Stimulated activated CD8-positive, alpha-beta memory T cell treated with anti-CD3 and anti-CD28 coated beads, Interleukin-12 subunit alpha, Interleukin-12 subunit beta, amount 100 ng/mL, for 24 hours (primary cell): Measurements from ENCODE around the gene FAM163B.

Experiments
- DNase-seq: peaks from one replicate; pipeline ENCODE4 v3.0.0-alpha.2; 2020; ENCODE audit errors: extremely low read depth

FAM163B gene

DNA sequence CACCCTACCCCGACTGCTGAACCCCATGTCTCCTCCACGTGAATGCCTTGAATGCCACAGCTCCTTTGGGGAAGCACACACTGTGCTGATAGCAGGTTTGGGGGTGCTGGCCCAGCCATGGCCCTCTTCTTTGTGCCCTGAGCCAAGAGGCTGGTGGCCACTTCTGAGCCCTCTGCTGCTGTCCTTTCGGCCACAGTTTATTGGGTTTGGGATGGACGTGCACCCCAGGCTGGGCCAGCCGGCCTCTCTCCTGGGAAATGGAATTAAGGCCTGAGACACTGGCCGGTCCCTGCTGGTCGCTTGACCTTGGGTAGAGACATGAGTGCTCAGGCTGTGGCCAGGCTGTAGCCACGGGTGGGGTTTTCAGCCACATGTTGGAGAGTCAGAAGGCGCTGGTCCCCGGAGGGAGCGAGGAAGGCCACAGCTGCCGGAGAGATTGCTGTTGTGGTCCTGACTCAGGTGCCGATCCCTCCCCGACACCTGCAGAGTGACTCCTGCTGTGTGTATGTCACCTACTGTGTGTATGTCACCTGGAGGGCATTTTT lies 26.6 kb downstream of the FAM163B start:
- no peak for DNase-seq

DNA sequence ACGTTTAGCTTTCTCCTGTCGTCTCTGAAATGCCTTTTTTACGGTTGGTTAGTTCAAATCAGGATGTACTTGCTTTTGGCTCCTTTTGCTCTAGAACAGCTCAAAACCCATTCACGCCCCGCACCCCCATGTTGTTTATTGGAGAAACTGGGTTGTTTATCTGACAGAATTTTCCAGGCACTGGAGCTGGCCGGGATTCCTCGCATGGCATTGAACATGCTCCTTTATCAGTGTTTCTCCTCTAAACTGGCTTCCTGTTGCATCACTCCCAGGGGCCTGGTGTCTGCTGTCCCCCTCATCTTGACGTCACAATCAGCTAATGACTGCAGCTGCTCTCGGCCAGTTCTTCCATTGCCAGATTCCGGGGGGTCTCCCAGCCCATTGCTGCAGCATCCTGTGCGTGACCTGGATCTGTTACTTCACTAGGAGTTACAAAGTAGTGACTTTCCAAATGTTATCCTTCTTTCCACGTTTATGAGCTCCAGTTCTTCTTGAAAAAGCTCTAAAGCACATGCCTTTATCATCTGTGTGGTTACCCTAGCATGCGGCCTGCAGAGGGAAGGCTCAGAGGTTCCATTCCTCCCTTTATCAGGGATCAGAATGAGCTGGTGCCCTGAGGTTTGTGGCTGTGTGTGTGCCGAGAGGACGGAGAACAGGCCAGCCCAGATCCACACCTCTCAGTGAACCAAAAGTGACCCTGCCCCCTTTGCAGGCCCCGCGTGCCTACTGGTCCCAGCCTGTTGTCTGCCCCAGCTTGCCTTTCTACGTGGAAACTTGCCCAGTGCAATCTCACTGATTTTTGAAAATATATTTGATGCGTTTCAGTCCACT lies 27.5 kb downstream of the FAM163B start:
- DNase-seq: no peak

DNA sequence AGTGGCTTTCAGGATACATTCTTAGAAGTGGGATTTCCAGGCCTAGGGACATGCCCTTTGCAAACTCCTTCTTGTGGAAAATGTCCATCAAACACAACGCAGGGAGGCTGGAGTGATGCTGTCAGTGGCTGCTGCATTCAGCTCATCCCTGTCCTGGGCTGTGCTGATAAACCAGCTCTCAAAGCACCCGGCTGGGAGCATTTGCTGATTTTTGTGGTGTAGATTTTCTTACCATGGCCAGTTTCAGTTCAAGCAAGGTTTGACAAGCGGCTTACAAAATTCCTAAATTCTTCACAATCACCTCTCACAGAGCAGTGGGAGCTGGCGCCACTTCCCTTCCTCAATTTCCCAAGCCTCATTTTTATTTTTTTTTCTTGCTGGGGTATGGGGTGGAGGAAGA lies 28.2 kb downstream of the FAM163B start:
- no peak for DNase-seq

DNA sequence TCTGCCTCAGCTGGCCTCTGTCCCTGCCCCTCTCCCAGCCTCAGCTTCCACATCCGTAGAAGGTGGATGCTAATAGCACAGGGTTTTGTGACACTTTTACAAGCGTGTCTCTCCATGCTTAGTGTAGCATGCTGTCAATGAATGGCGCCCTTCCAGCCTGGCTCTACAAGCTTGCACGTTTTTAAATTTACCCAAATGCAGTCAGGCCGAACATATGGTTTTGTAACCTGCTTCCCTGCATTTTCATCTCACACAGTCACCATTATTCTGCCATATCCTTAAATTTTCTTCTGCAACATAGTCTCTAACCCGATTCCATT lies 28.8 kb downstream of the FAM163B start:
- no peak for DNase-seq

DNA sequence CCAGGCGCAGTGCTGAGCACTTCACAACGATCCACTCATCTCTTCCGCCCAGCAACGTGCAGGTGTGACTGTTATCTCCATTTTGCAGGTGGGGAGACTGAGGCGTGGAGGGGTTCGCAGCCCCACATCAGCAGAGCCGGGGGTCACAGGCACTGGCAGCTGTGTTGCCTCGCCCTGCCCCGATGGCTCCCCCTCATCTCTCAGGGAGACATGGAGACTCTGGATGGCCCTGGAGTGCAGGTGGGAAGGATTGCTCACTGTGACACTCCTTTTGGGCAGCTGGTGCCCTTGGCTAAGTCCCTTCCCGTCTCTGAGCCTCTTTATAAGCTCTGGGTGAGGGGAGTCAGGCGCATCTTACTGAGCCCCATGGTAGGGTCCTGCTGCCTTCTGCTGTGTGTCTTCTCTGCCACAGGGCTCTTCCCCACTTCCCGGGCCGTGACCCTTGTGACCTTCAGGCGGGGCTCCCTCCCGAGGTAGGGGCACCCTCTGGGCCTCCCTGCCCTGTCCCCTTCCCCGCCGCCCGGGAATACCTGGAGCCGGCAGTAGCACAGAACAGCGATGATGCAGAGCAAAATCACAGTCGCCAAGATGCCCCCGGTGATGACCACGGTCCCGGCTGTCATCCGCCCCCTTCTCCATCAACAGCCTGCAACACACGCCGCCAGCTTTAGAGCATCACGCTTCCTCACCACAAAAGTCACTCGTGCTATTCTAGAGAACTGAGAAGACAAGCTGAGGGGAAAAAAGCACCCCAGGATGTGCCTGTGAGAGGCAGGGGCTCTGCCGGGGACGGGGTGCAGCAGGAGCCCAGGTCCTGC lies 29.4 kb downstream of the FAM163B start:
- DNase-seq: no peak

DNA sequence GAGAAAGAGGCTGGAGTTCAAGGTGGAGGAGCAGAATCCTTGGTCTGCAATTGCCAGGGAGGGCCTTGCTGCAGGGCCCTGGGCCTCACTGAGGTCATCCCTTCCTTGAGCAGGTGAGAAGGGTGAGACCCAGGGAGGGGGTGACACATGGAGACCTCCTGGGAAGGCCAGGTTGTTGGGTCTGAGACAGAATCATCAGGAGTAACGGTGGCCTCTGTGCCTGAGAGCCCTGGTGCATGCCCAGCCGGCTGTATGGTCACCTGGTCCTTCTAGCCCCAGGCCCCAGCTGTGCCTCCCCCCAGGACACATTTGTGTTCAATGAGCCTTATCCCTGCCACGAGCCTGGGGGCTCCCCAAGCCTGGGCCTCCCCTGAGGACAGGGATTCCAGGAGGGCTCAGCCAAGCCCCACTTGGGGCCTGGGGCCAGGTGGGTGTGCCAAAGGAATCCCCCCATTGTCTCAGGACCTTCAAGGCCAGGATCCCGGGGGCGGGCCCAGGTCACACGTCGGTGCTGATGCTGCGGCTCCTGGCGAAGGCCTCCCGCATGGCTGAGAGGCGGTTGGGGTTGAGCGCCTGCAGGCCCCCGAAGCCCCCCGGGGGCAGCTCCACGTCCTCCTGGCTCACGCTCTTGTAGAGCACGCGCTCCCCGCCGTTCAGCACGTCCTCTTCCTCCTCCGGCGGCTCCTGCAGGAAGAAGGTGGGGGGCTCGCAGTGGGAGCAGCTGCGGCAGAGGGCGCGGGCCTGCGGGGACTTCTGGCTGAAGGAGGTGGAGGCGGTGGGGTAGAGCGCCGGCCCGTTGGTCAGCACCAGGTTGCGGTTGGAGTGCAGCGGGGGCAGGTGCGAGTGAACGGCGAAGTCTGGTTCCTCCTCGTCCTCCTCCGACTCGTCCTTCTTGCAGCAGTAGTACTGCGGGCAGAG lies 30.4 kb downstream of the FAM163B start:
- DNase-seq: no peak

DNA sequence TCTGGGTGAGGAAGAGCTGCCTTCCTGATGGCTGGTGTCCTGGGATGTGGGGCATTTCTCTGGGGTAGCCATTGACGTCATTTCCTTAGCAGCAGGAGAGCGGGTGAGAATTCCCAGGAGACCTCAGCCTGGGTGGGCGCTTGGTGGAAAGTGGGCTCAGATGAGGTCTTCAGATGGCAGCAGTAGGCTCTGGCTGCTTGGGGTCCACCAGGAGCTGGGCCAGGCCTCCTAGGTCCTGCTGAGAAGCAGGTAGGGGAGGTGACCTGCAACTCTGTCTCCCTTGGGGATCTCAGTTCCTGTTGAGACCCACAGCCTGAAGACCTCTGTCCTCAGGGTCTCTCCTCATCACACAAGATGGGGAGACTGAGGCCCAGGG lies 31.5 kb downstream of the FAM163B start:
- no peak for DNase-seq

DNA sequence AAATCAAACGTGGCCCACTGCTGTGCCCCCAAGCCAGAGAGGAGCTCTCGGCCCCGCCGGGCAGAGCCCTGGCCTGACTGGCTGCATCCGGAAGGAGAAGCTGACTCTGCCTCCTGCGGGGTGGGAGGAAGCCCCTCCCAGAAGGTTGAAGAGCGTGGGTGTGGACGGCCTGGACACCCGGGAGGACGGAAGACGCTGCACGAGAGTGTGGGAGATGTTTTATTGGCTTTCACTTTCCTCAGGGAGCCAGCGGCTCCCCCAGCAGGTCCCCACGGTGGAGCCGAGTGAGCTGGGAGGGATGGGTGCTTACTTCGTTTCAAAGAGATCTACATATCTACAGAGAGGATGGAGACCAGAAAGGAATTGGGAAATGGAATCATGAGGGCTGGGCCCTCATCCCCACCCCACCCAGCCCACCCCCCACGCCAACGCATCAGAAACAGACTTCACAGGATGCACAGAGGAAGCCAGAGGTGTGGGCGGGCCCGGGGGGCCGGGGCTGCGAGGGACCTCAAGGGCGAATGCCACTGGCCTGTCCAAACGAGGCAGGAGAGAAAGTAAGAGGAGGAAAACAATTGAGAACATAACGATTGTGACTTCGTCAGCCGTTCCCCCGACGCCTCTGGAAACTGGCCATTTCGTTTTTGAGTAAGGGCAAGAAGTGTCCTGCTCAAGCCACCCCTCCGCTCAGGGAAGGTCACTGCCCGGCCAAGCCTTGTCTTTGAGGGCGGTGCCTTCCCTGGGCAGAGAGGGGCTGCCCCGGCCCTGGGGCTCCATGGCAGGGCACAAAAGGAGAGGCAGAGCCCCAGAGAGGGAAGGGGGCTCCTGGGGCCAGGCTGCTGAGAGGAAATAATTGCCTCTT lies 32.1 kb downstream of the FAM163B start:
- DNase-seq: no peak

DNA sequence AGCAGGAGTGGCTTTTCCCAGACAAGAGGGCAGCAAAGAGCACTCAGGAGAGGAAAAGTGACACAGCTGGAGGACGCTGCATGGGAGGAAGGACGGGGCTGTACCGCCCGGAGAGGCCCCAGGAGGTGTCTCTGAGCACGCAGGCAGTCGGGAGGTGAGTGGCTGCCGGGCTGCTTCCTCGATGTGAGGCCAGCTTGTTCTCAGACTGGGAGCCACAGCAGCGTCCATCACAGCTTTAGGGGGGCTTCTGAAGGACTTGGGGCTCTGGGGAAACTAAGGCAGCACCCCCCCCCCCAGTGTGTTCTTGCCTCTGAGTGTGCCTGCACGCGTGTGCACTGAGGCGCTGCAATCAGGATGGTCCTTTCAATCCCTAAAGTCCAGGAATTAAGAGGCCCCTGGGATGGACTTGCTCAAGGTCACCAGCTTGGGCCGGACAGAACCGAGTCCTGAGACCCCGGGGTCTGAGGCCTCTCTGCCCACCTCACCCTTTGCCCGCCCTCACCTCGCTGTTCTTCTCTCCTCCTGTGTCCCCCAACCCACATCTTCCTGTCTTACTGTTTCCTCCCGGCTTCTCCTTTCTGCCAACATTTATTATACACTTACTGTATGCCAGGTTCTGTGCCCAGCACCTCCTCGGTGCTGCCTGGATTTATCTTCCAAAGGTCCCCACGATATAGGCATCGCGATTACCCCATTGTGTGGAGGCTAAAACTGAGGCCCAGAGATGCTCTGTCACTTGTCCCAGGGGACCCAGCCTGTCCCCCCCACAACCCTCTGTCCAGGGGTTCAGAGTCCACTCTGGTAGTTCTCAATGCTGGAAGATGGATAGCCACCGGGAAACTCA lies 32.9 kb downstream of the FAM163B start:
- no peak for DNase-seq

DNA sequence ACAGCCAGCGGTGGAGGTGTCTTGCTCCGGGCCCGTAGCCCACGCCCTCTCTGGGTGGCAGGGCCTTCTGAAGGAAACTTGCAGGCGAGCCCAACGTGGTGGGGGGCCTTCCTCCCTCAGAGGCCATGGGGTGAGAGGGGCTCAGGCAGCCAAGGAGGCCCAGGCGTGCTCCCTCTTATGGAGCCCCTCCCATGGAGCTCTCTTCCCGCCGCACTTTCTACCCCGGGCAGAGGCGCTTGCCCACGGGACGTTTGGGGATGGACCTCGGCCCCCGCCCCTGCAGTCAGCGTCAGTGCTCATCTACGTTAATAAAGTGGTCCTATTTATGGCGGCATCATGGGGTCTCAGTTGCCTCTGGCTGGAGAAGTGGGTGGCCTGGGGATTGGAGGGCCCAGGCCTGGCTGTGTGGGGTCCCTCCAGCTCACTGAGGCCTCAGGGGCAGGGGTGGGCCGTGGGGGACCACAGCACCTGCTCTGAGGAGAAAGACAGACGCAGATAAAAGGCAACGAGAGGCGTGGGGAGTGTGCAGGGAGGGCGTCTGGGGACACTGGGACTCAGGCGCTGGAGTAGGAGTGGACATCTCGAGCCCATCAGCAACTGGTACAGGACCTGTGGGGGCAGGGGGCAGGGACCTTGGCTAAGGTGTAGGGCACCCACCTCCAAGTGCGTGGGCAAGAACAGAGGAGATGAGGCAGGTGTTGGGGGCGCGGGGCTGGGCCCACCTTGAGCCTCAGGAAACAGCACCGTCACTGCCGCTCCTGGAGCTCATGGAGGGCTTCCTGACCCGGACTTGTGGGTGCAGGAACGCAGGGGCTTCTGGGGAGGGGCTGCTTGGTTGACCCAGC lies 33.8 kb downstream of the FAM163B start:
- no peak for DNase-seq

DNA sequence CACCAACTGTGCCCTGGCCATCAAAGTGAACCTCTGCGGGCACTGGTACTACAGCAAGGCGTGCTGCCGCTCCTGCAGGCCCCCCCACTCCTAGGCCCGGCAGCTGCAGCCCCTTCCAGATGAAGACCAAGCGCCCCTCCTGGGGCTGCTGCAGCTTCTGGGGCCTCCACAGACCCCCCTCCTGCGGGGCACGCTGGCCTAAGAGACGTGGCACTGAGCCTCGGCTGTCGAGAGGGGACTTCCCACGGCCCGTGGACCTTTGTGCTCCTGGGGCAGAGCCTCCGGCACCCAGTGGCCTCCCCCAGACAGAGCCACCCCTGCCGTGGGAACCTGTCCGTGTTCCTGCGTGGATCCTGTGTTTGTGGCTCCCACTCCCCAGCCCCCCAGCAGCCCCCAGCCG lies 34.4 kb downstream of the FAM163B start:
- DNase-seq: no peak

DNA sequence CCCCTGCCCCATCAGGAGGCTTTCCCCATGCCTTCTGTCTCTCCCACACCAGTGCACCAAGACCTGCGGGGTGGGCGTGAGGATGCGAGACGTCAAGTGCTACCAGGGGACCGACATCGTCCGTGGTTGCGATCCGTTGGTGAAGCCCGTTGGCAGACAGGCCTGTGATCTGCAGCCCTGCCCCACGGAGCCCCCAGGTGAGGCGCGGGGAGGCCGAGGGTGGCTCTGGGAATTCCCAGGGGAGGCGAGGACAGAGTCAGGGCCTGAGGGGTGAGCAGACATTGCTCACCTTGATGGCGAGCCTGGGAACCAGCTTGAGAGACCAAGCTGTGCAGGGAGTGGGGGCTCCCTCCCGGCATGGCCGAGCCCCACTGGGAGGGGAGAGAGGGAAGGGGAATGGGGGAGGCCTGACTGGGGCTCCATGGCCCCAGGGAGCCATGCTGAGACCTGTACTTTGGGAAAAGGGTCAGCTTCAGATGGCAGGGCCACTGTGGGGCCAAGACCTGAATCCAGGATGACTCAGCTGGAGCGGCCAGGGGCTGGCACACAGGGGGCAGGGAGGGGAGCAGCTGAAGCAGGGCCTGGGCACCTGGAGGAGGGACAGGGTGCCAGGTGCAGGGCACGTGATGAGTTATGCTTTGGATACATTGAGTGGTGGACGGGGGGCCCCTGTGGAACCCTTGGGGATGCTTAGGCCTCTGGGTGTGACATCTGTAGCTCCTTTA lies 35.2 kb downstream of the FAM163B start:
- DNase-seq: no peak

DNA sequence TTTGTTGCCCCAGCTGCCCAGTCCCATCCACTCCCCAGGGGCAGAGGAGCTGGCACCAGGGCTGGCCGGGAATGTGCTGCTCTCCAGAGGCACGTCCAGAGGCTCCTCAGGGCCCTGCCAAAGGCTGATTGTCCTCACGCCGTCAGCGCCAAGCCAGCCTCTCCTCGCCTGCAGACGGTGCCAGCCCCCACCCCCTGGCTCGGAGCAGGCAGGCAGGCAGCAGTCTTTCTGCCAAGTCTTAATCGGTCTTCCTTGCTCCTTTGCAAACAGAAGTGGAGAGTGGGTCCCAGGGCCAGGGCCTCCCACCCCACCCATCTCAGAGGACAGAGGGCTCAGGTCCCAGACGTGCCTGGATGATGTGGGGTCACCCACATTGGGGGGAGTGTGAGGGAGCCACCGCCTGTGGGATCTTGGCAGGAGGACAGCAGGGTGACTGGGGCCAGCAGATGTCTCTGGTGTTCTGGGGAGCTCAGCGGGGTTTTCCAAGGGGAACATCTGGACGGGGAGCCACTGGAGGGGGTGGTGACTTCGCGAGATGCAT lies 36.3 kb downstream of the FAM163B start:
- DNase-seq: no peak

DNA sequence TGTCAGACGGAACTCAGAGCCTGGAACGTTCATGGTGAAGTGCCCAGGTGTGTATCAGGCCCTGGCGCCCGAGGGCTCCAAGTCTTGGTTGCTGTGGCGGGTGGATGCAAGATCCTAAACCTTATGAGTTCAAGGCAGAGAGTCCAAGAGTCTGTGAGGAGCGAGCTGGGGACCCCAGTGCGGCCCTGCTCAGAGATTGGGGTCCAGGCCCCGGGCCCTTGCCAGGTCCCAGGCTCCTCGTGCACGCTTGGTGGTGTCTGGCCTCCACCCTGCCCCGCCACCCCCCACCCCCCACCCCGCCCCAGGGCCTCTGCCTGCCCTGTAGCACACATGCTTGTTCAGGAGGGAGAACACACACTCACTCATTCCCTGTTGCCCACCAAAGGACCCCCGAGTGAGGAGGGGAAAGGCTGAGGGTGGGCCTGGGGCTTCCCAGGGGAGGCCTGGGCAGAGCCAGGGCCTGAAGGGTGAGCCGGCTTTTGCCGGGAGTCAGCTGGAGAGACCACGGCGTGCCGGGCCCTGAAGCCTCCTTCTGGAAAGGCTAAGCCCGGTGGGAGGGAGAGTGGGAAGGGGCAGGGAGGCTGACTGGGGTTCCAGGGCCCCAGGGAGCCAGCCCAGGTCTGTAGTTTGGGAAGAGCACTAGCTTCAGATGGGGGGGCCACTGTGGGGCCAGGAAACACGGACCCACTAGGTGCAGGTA lies 37.1 kb downstream of the FAM163B start:
- DNase-seq: no peak

DNA sequence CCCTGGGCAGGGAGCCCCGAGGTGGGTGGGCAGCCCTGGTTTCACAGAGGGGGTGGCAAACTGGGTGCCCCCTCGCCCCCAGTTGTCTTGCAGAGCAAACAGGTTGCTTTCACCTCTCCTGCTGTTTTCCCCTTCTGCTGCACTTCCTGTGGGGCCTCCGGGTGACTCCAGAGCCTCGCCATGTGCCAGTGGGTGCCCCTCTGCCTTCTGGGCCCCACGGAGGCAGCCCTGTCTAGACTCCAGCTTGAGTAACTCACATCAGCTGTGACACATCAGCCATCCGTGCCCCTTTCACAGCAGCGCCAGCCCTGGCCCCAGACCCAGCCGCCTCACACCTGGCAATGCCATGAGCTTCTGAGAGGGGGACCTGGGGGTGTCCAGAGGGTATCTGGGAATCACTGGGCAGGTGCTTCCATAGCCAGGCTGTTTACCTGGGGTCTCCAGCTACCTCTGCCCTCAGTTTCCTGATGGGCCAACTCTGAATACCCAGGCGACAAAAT lies 37.7 kb downstream of the FAM163B start:
- no peak for DNase-seq

DNA sequence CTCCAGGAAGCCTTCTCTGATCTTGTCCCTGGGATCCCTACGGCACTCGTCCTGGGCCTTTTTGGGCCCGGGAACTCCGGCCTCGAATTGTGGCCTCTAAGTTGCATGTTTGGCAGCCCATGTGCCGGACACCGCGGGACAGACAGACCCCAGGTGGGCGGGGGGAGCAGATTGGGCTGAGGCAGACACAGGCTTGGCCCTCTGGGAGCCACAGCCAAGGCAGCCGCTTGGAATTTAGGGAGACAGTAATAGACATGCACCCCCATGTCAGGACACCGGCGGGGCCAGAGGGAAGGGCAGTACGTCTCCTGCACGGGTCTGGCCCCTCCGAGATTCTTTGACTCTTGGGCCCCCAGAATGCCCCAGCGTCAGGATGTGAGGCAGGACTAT lies 38.5 kb downstream of the FAM163B start:
- no peak for DNase-seq

DNA sequence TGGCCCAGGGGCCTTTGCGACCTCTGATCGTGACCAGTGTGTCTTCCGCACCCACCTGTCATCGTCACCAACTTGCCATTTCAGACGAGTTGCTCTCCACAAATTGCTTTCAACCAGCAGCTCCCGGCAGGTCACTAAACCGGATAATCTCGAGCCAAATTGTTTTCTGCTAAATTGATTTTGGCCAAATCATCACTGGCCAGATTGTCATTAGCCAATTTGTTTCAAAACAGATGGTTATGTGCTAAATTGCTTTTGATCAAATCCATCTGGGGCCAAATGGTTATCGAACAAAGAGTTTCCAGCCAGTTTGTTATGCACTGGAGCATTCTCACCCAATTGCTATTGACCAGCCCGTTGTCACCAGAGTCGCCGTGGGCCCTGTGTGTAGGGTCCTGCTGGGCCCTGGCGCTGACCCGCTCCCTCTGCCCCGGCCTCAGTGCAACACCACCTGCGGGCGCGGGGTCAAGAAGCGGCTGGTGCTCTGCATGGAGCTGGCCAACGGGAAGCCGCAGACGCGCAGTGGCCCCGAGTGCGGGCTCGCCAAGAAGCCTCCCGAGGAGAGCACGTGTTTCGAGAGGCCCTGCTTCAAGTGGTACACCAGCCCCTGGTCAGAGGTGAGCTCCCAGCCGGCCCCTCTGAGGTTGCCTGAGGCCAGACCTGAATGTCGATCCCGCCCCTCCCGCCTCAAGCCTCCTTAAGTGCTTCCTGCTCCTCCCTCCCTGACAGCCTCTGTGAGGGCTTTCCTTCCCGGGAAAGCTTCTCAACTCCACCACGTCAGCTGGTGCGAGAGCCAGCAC lies 39.1 kb downstream of the FAM163B start:
- DNase-seq: no peak
